Activated CD8-positive, alpha-beta T cell treated with anti-CD3 and anti-CD28 coated beads, Interleukin-2, amount 10 ng/mL, durations not matched to agents 7 days and 5 days (primary cell): ENCODE measurements around the gene DUOXA1. TPM values are rescaled to one million over a fixed set of nuclear protein-coding genes. Genes with fewer than 3 reads are reported as not detected.
"Not testable (repeated sequence)": the region's sequence is repeated elsewhere in the genome, so short reads cannot be mapped to it uniquely, and the experiment has no call there.

Experiments used
- ATAC-seq: fragments of 150-1000 bp; cut with Tn5 transposase; one replicate; pipeline ENCODE4 v1.10.0; 2021; ENCODE audit warnings: moderate library complexity
- CTCF ChIA-PET: fragments of 350-600 bp; sonication (Branson Sonifier 250); formaldehyde crosslinking; loops from one replicate; lab custom pipeline; 2021; ENCODE audit warnings: antibody characterized with exemption; lab: Charles Lee
- POLR2A ChIA-PET: fragments of 350-600 bp; sonication (Branson Sonifier 250); formaldehyde crosslinking; loops from one replicate; lab custom pipeline; 2021; ENCODE audit warnings: antibody characterized with exemption; lab: Charles Lee
- DNase-seq: peaks from one replicate; pipeline ENCODE4 v3.0.0-alpha.2; 2020
- H3K27ac Mint-ChIP-seq: one replicate; pipeline ENCODE4 v1.8.0; 2021; ENCODE audit warnings: mild to moderate bottlenecking, mixed read lengths
- H3K27me3 Mint-ChIP-seq: one replicate; pipeline ENCODE4 v1.8.0; 2021; ENCODE audit warnings: low read depth, mixed read lengths
- H3K36me3 Mint-ChIP-seq: one replicate; pipeline ENCODE4 v1.8.0; 2021; ENCODE audit warnings: low read depth, mixed read lengths
- H3K4me1 Mint-ChIP-seq: one replicate; pipeline ENCODE4 v1.8.0; 2021; ENCODE audit warnings: low read depth, mixed read lengths
- H3K4me3 Mint-ChIP-seq: one replicate; pipeline ENCODE4 v1.8.0; 2021; ENCODE audit warnings: mild to moderate bottlenecking, mixed read lengths
- H3K9me3 Mint-ChIP-seq: one replicate; pipeline ENCODE4 v1.8.0; 2022; ENCODE audit warnings: mixed read lengths; ENCODE audit not compliant: insufficient read depth
- total RNA-seq, 2 experiments: library from RNA; stranded (reverse); gene quantifications; one replicate each; pipeline ENCODE4 v1.2.3, GENCODE V29; 2021

DUOXA1 gene
- total RNA-seq, 2 experiments from 2014 or later = not detected

GRCh38 chr15:45093622-45094357 is 35.9 kb downstream of the DUOXA1 start:
- no peak overlapping the region for H3K4me3 Mint-ChIP-seq
- H3K9me3 Mint-ChIP-seq = no peaks in the 10 kb centered on the region
- no peak for DNase-seq
- POLR2A ChIA-PET = no interaction called here
- peaks cover 18% of the 10 kb centered on the region for H3K27me3 Mint-ChIP-seq
- no peak for ATAC-seq
- H3K36me3 Mint-ChIP-seq = no peaks in the 10 kb centered on the region
- CTCF ChIA-PET = interaction anchor here (2.1 kb wide), 1 partner anchor 24 kb away, joined by 12 read pairs; no protein-coding TSS in a partner anchor
- H3K27ac Mint-ChIP-seq = no peak overlapping the region
- no peaks in the 10 kb centered on the region for H3K4me1 Mint-ChIP-seq

GRCh38 chr15:45093013-45093412 is 36.7 kb downstream of the DUOXA1 start:
- ChIA-PET POLR2A (no interaction called here), CTCF (interaction anchor here (2.1 kb wide), 1 partner anchor 25 kb away, joined by 12 read pairs; no protein-coding TSS in a partner anchor)
- Mint-ChIP-seq H3K27me3 (peaks cover 19% of the 10 kb centered on the region), H3K27ac (no peak overlapping the region), H3K4me1 (no peaks in the 10 kb centered on the region), H3K36me3 (no peaks in the 10 kb centered on the region), H3K9me3 (no peaks in the 10 kb centered on the region), H3K4me3 (no peak overlapping the region)
- ATAC-seq (no peak), DNase-seq (no peak)

GRCh38 chr15:45091576-45091975 is 38.1 kb downstream of the DUOXA1 start:
- Mint-ChIP-seq H3K36me3 (no peaks in the 10 kb centered on the region), H3K4me3 (no peak overlapping the region), H3K27me3 (peaks cover 20% of the 10 kb centered on the region), H3K4me1 (no peaks in the 10 kb centered on the region), H3K9me3 (no peaks in the 10 kb centered on the region), H3K27ac (no peak overlapping the region)
- ChIA-PET POLR2A (no interaction called here), CTCF (no interaction called here)
- no peak for DNase-seq
- ATAC-seq = no peak

GRCh38 chr15:45091161-45091560 is 38.5 kb downstream of the DUOXA1 start:
- ATAC-seq (no peak), DNase-seq (no peak)
- no peak overlapping the region for H3K4me3 Mint-ChIP-seq
- ChIA-PET POLR2A (no interaction called here), CTCF (no interaction called here)
- H3K4me1 Mint-ChIP-seq = no peaks in the 10 kb centered on the region
- no peaks in the 10 kb centered on the region for H3K36me3 Mint-ChIP-seq
- no peaks in the 10 kb centered on the region for H3K9me3 Mint-ChIP-seq
- peaks cover 20% of the 10 kb centered on the region for H3K27me3 Mint-ChIP-seq
- no peak overlapping the region for H3K27ac Mint-ChIP-seq

GRCh38 chr15:45089712-45090373 is 39.8 kb downstream of the DUOXA1 start:
- no peaks in the 10 kb centered on the region for H3K4me1 Mint-ChIP-seq
- peaks cover 25% of the 10 kb centered on the region for H3K27me3 Mint-ChIP-seq
- no peak overlapping the region for H3K27ac Mint-ChIP-seq
- POLR2A ChIA-PET = no interaction called here
- no peak overlapping the region for H3K4me3 Mint-ChIP-seq
- H3K9me3 Mint-ChIP-seq = no peaks in the 10 kb centered on the region
- ATAC-seq = no peak
- CTCF ChIA-PET = interaction anchor here (0.7 to 1.5 kb wide), 2 partner anchors 28 to 57 kb away, joined by 3 to 5 read pairs; no protein-coding TSS in a partner anchor
- no peaks in the 10 kb centered on the region for H3K36me3 Mint-ChIP-seq
- no peak for DNase-seq

GRCh38 chr15:45088801-45089711 is 40.6 kb downstream of the DUOXA1 start:
- H3K27me3 Mint-ChIP-seq = peaks cover 28% of the 10 kb centered on the region
- CTCF ChIA-PET = interaction anchor here (1.5 kb wide), 1 partner anchor 29 kb away, joined by 5 read pairs; no protein-coding TSS in a partner anchor
- no peak overlapping the region for H3K27ac Mint-ChIP-seq
- H3K4me3 Mint-ChIP-seq = no peak overlapping the region
- H3K4me1 Mint-ChIP-seq = no peaks in the 10 kb centered on the region
- H3K36me3 Mint-ChIP-seq = no peaks in the 10 kb centered on the region
- ATAC-seq = no peak
- DNase-seq = no peak
- POLR2A ChIA-PET = no interaction called here
- no peaks in the 10 kb centered on the region for H3K9me3 Mint-ChIP-seq

- DNase-seq = no peak
- Mint-ChIP-seq H3K27ac (no peak overlapping the region), H3K27me3 (peaks cover 33% of the 10 kb centered on the region), H3K4me1 (no peaks in the 10 kb centered on the region), H3K9me3 (no peaks in the 10 kb centered on the region), H3K36me3 (no peaks in the 10 kb centered on the region), H3K4me3 (no peak overlapping the region)
- ChIA-PET CTCF (interaction anchor here (2.2 kb wide), 1 partner anchor 31 kb away, joined by 8 read pairs; no protein-coding TSS in a partner anchor), POLR2A (no interaction called here)
- no peak for ATAC-seq
Observed at GRCh38 chr15:45087513-45087912, 42.2 kb downstream of the DUOXA1 start.

GRCh38 chr15:45084163-45084562 is 45.5 kb downstream of the DUOXA1 start:
- ChIA-PET POLR2A (no interaction called here), CTCF (no interaction called here)
- H3K27me3 Mint-ChIP-seq = peaks cover 15% of the 10 kb centered on the region
- H3K36me3 Mint-ChIP-seq = no peaks in the 10 kb centered on the region
- H3K9me3 Mint-ChIP-seq = no peaks in the 10 kb centered on the region
- H3K27ac Mint-ChIP-seq = no peak overlapping the region
- no peaks in the 10 kb centered on the region for H3K4me1 Mint-ChIP-seq
- no peak overlapping the region for H3K4me3 Mint-ChIP-seq
- DNase-seq (no peak), ATAC-seq (no peak)

GRCh38 chr15:45083223-45083622 is 46.5 kb downstream of the DUOXA1 start:
- Mint-ChIP-seq H3K4me3 (no peak overlapping the region), H3K9me3 (no peaks in the 10 kb centered on the region), H3K36me3 (no peaks in the 10 kb centered on the region), H3K4me1 (no peaks in the 10 kb centered on the region), H3K27ac (no peak overlapping the region), H3K27me3 (peaks cover 15% of the 10 kb centered on the region)
- CTCF ChIA-PET = interaction anchor here (0.8 kb wide), 1 partner anchor 47 kb away, joined by 3 read pairs; no protein-coding TSS in a partner anchor
- ATAC-seq (no peak), DNase-seq (no peak)
- POLR2A ChIA-PET = no interaction called here

- POLR2A ChIA-PET, ATAC-seq: not testable (repeated sequence)
- peaks cover 13% of the 10 kb centered on the region for H3K27me3 Mint-ChIP-seq
Observed at GRCh38 chr15:45082412-45082811, 47.3 kb downstream of the DUOXA1 start.

GRCh38 chr15:45080593-45080992 is 49.1 kb downstream of the DUOXA1 start:
- H3K27ac Mint-ChIP-seq, H3K4me3 Mint-ChIP-seq, DNase-seq, H3K36me3 Mint-ChIP-seq, H3K9me3 Mint-ChIP-seq, H3K4me1 Mint-ChIP-seq, ATAC-seq, POLR2A ChIA-PET: not testable (repeated sequence)
- peaks cover 13% of the 10 kb centered on the region for H3K27me3 Mint-ChIP-seq
- CTCF ChIA-PET = interaction anchor here (1.2 kb wide), 1 partner anchor 37 kb away, joined by 4 read pairs; no protein-coding TSS in a partner anchor

More at GRCh38 chr15:45082412-45082811, 47.3 kb downstream of the DUOXA1 start:
- H3K4me3 Mint-ChIP-seq, DNase-seq, H3K9me3 Mint-ChIP-seq, H3K36me3 Mint-ChIP-seq, H3K27ac Mint-ChIP-seq, H3K4me1 Mint-ChIP-seq: not testable (repeated sequence)
- CTCF ChIA-PET = interaction anchor here (0.8 kb wide), 1 partner anchor 46 kb away, joined by 3 read pairs; no protein-coding TSS in a partner anchor
